A549 (cell line): ENCODE measurements around the gene PARP1.

Experiments
- ESRRA ChIP-seq: fragments of 150-350 bp; IDR thresholded peaks from 2 replicates; pipeline ENCODE4 v1.6.1; 2014; ENCODE audit warnings: mild to moderate bottlenecking, low read length, borderline replicate concordance
- MAFK ChIP-seq: fragments of 450-650 bp; IDR thresholded peaks from 2 replicates; pipeline ENCODE4 v1.6.1; 2014; ENCODE audit not compliant: partially characterized antibody
- REST ChIP-seq: fragments of 200-600 bp; sonication (generic); IDR thresholded peaks from 2 replicates; pipeline ENCODE4 v1.6.1; 2016; ENCODE audit warnings: antibody characterized with exemption, mild to moderate bottlenecking, moderate library complexity

- no peak for TF ChIP-seq MAFK
- TF ChIP-seq REST, result no peak
- TF ChIP-seq ESRRA, result no peak
These were observed 2.4 kb downstream of the PARP1 start for GRCh38 chr1:226405411-226405988.
